ENCODE results near the gene BMP2. TPM values are rescaled to one million over a fixed set of nuclear protein-coding genes. Genes with fewer than 3 reads are reported as not detected.

The BMP2 gene
- polyA plus RNA-seq, 1 donor (not counting 4 experiments of a cell fraction or from before 2014, with no cell fraction given): 3.6 TPM

- DNase-seq (ENCODE audit: low read depth, low spot score) (no peak), FAIRE-seq (no peak)
- Histone ChIP-seq H4K20me1 (ENCODE audit: control insufficient read depth, extremely low read depth, insufficient read depth, low read length) (no peaks in the 10 kb centered on the region), H2AFZ (ENCODE audit: control insufficient read depth, low read length) (no peak overlapping the region), H3K9me3 (ENCODE audit: control insufficient read depth, low read depth, low read length) (no peaks in the 10 kb centered on the region), H3K27ac (ENCODE audit: control insufficient read depth, insufficient read depth, low read length) (no peak overlapping the region), H3K4me3 (ENCODE audit: control insufficient read depth in 2 of 3, extremely low read depth in 1 of 3, insufficient read depth in 2 of 3, low read depth in 1 of 3, low read length in 3 of 3) (no peak overlapping the region), H3K36me3 (ENCODE audit: control insufficient read depth in 2 of 2, extremely low read depth in 1 of 2, insufficient read depth in 2 of 2, low read length in 2 of 2) (no peaks in the 10 kb centered on the region), H3K4me2 (ENCODE audit: control insufficient read depth, extremely low read depth, insufficient read depth, low read depth, low read length) (no peak overlapping the region), H3K27me3 (ENCODE audit: control insufficient read depth, extremely low read depth, insufficient read depth, low read length) (no peaks in the 10 kb centered on the region), H3K9me1 (ENCODE audit: control insufficient read depth, extremely low read depth, insufficient read depth, low read length) (no peaks in the 10 kb centered on the region), H3K9ac (ENCODE audit: control insufficient read depth, extremely low read depth, insufficient read depth, low read length) (no peak overlapping the region), H3K4me1 (ENCODE audit: control insufficient read depth, extremely low read depth, insufficient read depth, low read length) (no peaks in the 10 kb centered on the region), H3K79me2 (ENCODE audit: control insufficient read depth, insufficient read depth, low read length) (no peaks in the 10 kb centered on the region)
- no peak for TF ChIP-seq EZH2 (IDR thresholded peaks at IDR 0.05; ENCODE audit: low read length)
- TF ChIP-seq, protein P1, sequence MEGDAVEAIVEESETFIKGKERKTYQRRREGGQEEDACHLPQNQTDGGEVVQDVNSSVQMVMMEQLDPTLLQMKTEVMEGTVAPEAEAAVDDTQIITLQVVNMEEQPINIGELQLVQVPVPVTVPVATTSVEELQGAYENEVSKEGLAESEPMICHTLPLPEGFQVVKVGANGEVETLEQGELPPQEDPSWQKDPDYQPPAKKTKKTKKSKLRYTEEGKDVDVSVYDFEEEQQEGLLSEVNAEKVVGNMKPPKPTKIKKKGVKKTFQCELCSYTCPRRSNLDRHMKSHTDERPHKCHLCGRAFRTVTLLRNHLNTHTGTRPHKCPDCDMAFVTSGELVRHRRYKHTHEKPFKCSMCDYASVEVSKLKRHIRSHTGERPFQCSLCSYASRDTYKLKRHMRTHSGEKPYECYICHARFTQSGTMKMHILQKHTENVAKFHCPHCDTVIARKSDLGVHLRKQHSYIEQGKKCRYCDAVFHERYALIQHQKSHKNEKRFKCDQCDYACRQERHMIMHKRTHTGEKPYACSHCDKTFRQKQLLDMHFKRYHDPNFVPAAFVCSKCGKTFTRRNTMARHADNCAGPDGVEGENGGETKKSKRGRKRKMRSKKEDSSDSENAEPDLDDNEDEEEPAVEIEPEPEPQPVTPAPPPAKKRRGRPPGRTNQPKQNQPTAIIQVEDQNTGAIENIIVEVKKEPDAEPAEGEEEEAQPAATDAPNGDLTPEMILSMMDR (optimal IDR thresholded peaks at IDR 0.05 in 1 of 3, IDR thresholded peaks at IDR 0.05 in 1 of 3, conservative IDR thresholded peaks at IDR 0.05 in 1 of 3; ENCODE audit: extremely low read depth in 1 of 3, insufficient read depth in 2 of 3, low read length in 3 of 3): peak; percentile 10 to 53 (median 39)
- dilution Hi-C loops (cut with MboI; ENCODE audit: extremely low pct_ligation_motif_present, low sequenced_read_pairs): no loop called here
Observed at GRCh38 chr20:6819599-6819998, 52.1 kb downstream of the BMP2 start.

GRCh38 chr20:6824401-6824800 is 56.9 kb downstream of the BMP2 start:
- H4K20me1 ChIP-seq (ENCODE audit: control insufficient read depth, extremely low read depth, insufficient read depth, low read length): no peaks in the 10 kb centered on the region
- no peak overlapping the region for H2AFZ ChIP-seq (ENCODE audit: control insufficient read depth, low read length)
- H3K9me3 ChIP-seq (ENCODE audit: control insufficient read depth, low read depth, low read length): no peaks in the 10 kb centered on the region
- no peak overlapping the region for H3K4me2 ChIP-seq (ENCODE audit: control insufficient read depth, extremely low read depth, insufficient read depth, low read depth, low read length)
- H3K4me1 ChIP-seq (ENCODE audit: control insufficient read depth, extremely low read depth, insufficient read depth, low read length): peaks cover 5% of the 10 kb centered on the region
- H3K27ac ChIP-seq (ENCODE audit: control insufficient read depth, insufficient read depth, low read length): no peak overlapping the region
- H3K27me3 ChIP-seq (ENCODE audit: control insufficient read depth, extremely low read depth, insufficient read depth, low read length): no peaks in the 10 kb centered on the region
- no peak for DNase-seq (ENCODE audit: low read depth, low spot score)
- H3K4me3 ChIP-seq (ENCODE audit: control insufficient read depth in 2 of 3, extremely low read depth in 1 of 3, insufficient read depth in 2 of 3, low read depth in 1 of 3, low read length in 3 of 3): no peak overlapping the region
- H3K79me2 ChIP-seq (ENCODE audit: control insufficient read depth, insufficient read depth, low read length): no peaks in the 10 kb centered on the region
- dilution Hi-C loops (cut with MboI; ENCODE audit: extremely low pct_ligation_motif_present, low sequenced_read_pairs): no loop called here
- no peaks in the 10 kb centered on the region for H3K36me3 ChIP-seq (ENCODE audit: control insufficient read depth in 2 of 2, extremely low read depth in 1 of 2, insufficient read depth in 2 of 2, low read length in 2 of 2)
- no peak overlapping the region for H3K9ac ChIP-seq (ENCODE audit: control insufficient read depth, extremely low read depth, insufficient read depth, low read length)
- TF ChIP-seq, protein P1 (optimal IDR thresholded peaks at IDR 0.05 in 1 of 3, IDR thresholded peaks at IDR 0.05 in 1 of 3, conservative IDR thresholded peaks at IDR 0.05 in 1 of 3; ENCODE audit: extremely low read depth in 1 of 3, insufficient read depth in 2 of 3, low read length in 3 of 3): no peak
- TF ChIP-seq EZH2 (IDR thresholded peaks at IDR 0.05; ENCODE audit: low read length): no peak
- H3K9me1 ChIP-seq (ENCODE audit: control insufficient read depth, extremely low read depth, insufficient read depth, low read length): no peaks in the 10 kb centered on the region
- no peak for FAIRE-seq
